Neural crest cell (in vitro differentiated cells): ENCODE results near the gene LBHD2. TPM values are rescaled to one million over a fixed set of nuclear protein-coding genes. Genes with fewer than 3 reads are reported as not detected.

Experiments used
- DNase-seq: peaks from one replicate; pipeline ENCODE4 v3.0.0; 2021; ENCODE audit warnings: low read depth, mixed read lengths, low spot score
- H3K27ac Mint-ChIP-seq: one replicate; pipeline ENCODE4 v1.8.0; 2021; ENCODE audit warnings: mild to moderate bottlenecking, mixed read lengths; ENCODE audit not compliant: unreplicated experiment
- H3K27me3 Mint-ChIP-seq: 2 replicates; pipeline ENCODE4 v1.8.0; 2021; ENCODE audit warnings: low read depth, mild to moderate bottlenecking, mixed read lengths
- H3K36me3 Mint-ChIP-seq: 2 replicates; pipeline ENCODE4 v1.8.0; 2021; ENCODE audit warnings: low read depth, mild to moderate bottlenecking, mixed read lengths
- H3K4me1 Mint-ChIP-seq: 2 replicates; pipeline ENCODE4 v1.8.0; 2021; ENCODE audit warnings: mixed read lengths
- H3K4me3 Mint-ChIP-seq: one replicate; pipeline ENCODE4 v1.8.0; 2021; ENCODE audit warnings: mild to moderate bottlenecking, mixed read lengths
- H3K9me3 Mint-ChIP-seq: 2 replicates; pipeline ENCODE4 v1.8.0; 2021; ENCODE audit warnings: mixed read lengths
- total RNA-seq: library from RNA; stranded (reverse); gene quantifications from 2 replicates; pipeline ENCODE4 v1.2.1, GENCODE V29; 2021
- TF ChIP-seq, protein P1 (sequence below): fragments of 200-600 bp; sonication (generic); conservative IDR thresholded peaks from 2 replicates; pipeline ENCODE4 v1.5.0; 2021; ENCODE audit warnings: antibody characterized with exemption, mild to moderate bottlenecking

Gene LBHD2
- total RNA-seq, 1 donor from 2014 or later = not detected

DNA sequence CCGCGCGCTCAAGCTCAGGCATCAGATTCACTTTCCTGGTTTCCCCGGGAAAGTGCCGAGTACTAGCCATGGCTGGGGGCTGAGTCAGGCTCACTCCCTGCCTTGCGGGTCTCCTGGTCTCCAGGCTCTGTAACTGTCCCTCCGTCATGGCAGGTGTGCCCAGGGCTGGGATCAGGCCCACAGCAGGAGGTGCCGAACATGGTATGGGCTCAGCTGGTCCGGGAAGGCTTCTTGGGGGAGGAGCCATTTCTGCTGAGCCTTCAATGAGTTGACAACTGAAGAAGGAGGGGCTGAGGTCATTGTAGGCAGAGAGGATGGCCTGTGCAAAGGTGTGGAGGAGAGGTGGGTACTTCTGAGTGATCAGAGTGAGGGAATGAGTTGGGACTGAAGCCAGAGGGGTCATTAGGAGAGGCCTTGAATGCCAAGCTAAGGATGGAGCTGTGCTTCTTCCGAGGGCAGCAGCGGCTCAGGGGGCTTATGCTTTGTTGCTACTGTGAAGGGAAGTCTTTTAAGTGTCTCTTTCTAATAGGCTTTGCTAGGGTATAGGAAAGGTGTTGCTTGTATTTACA, 11.3 kb downstream of the LBHD2 start:
- TF ChIP-seq, protein P1, sequence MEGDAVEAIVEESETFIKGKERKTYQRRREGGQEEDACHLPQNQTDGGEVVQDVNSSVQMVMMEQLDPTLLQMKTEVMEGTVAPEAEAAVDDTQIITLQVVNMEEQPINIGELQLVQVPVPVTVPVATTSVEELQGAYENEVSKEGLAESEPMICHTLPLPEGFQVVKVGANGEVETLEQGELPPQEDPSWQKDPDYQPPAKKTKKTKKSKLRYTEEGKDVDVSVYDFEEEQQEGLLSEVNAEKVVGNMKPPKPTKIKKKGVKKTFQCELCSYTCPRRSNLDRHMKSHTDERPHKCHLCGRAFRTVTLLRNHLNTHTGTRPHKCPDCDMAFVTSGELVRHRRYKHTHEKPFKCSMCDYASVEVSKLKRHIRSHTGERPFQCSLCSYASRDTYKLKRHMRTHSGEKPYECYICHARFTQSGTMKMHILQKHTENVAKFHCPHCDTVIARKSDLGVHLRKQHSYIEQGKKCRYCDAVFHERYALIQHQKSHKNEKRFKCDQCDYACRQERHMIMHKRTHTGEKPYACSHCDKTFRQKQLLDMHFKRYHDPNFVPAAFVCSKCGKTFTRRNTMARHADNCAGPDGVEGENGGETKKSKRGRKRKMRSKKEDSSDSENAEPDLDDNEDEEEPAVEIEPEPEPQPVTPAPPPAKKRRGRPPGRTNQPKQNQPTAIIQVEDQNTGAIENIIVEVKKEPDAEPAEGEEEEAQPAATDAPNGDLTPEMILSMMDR = no peak
- Mint-ChIP-seq H3K4me3 (no peak overlapping the region), H3K9me3 (no peaks in the 10 kb centered on the region), H3K27me3 (peaks cover 5% of the 10 kb centered on the region), H3K27ac (no peak overlapping the region), H3K4me1 (peaks cover 7% of the 10 kb centered on the region), H3K36me3 (no peaks in the 10 kb centered on the region)
- no peak for DNase-seq

- peak overlapping the region; percentile 23 for H3K4me3 Mint-ChIP-seq
- H3K36me3 Mint-ChIP-seq = no peaks in the 10 kb centered on the region
- TF ChIP-seq, protein P1 = no peak
- peaks cover 7% of the 10 kb centered on the region for H3K4me1 Mint-ChIP-seq
- H3K9me3 Mint-ChIP-seq = no peaks in the 10 kb centered on the region
- DNase-seq = no peak
- no peak overlapping the region for H3K27ac Mint-ChIP-seq
- H3K27me3 Mint-ChIP-seq = no peaks in the 10 kb centered on the region
Observed at GRCh38 chr14:103096387-103096786, 12.4 kb downstream of the LBHD2 start.

GRCh38 chr14:103097244-103097993, 13.4 kb downstream of the LBHD2 start:
- H3K27me3 Mint-ChIP-seq = no peaks in the 10 kb centered on the region

GRCh38 chr14:103097994-103098957, 14.3 kb downstream of the LBHD2 start:
- TF ChIP-seq, protein P1 = no peak
- H3K4me1 Mint-ChIP-seq = peaks cover 7% of the 10 kb centered on the region
- DNase-seq = no peak
- no peaks in the 10 kb centered on the region for H3K36me3 Mint-ChIP-seq
- H3K4me3 Mint-ChIP-seq = no peak overlapping the region
- no peaks in the 10 kb centered on the region for H3K9me3 Mint-ChIP-seq
- H3K27me3 Mint-ChIP-seq = peaks cover 5% of the 10 kb centered on the region
- H3K27ac Mint-ChIP-seq = no peak overlapping the region

More at GRCh38 chr14:103097244-103097993, 13.4 kb downstream of the LBHD2 start:
- DNase-seq = no peak
- TF ChIP-seq, protein P1 = no peak
- Mint-ChIP-seq H3K4me3 (no peak overlapping the region), H3K27ac (no peak overlapping the region), H3K36me3 (no peaks in the 10 kb centered on the region), H3K9me3 (no peaks in the 10 kb centered on the region), H3K4me1 (peaks cover 7% of the 10 kb centered on the region)

- Mint-ChIP-seq H3K4me3 (no peak overlapping the region), H3K27me3 (peaks cover 11% of the 10 kb centered on the region), H3K9me3 (no peaks in the 10 kb centered on the region), H3K4me1 (peaks cover 7% of the 10 kb centered on the region), H3K36me3 (no peaks in the 10 kb centered on the region), H3K27ac (no peak overlapping the region)
- TF ChIP-seq, protein P1 = no peak
- no peak for DNase-seq
Observed at GRCh38 chr14:103099081-103099732, 15.2 kb downstream of the LBHD2 start.
